MV-4-11 (cell line): ENCODE measurements around the gene RPH3AL.

Source experiments
- DNase-seq: peaks from one replicate; lab custom pipeline; 2025; lab: John Stamatoyannopoulos, UW

Gene RPH3AL

GRCh38 chr17:353213-353837 lies 718 bp upstream of the RPH3AL start:
- DNase-seq, result no peak

GRCh38 chr17:351875-352420 lies 659 bp downstream of the RPH3AL start:
- DNase-seq, result no peak

GRCh38 chr17:351449-351738 lies 1.2 kb downstream of the RPH3AL start:
- DNase-seq, result no peak

- peak; percentile 92 for DNase-seq
These were observed 1.7 kb downstream of the RPH3AL start for GRCh38 chr17:350706-351448.

GRCh38 chr17:349666-350065 lies 2.9 kb downstream of the RPH3AL start:
- no peak for DNase-seq

- no peak for DNase-seq
These were observed 3.7 kb downstream of the RPH3AL start for GRCh38 chr17:348692-349425.

- no peak for DNase-seq
These were observed 4.6 kb downstream of the RPH3AL start for GRCh38 chr17:348012-348411.

- no peak for DNase-seq
These were observed 5.2 kb downstream of the RPH3AL start for GRCh38 chr17:347309-347899.

GRCh38 chr17:345992-346785 lies 6.4 kb downstream of the RPH3AL start:
- DNase-seq, result no peak

- no peak for DNase-seq
These were observed 7.3 kb downstream of the RPH3AL start for GRCh38 chr17:345261-345660.

- DNase-seq, result no peak
These were observed 8.5 kb downstream of the RPH3AL start for GRCh38 chr17:343875-344752.

- DNase-seq, result no peak
These were observed 9.4 kb downstream of the RPH3AL start for GRCh38 chr17:343211-343610.

- DNase-seq, result no peak
These were observed 12.5 kb downstream of the RPH3AL start for GRCh38 chr17:340074-340473.

- no peak for DNase-seq
These were observed 13.2 kb downstream of the RPH3AL start for GRCh38 chr17:339193-340061.

GRCh38 chr17:338442-339192 lies 14.0 kb downstream of the RPH3AL start:
- no peak for DNase-seq

GRCh38 chr17:337866-338265 lies 14.7 kb downstream of the RPH3AL start:
- no peak for DNase-seq

- no peak for DNase-seq
These were observed 15.2 kb downstream of the RPH3AL start for GRCh38 chr17:337453-337852.

GRCh38 chr17:337022-337420 lies 15.6 kb downstream of the RPH3AL start:
- DNase-seq, result no peak
